Uterus (tissue), 2 donors: ENCODE data around the gene CRY2.

ENCODE experiments used
- CTCF ChIP-seq, 4 experiments: fragments of 200-600 bp in 2 of 4; fragments of 450-650 bp in 2 of 4; sonication (generic) in 2 of 4; IDR thresholded peaks; one replicate each; pipeline ENCODE4 v1.5.1; 2016 to 2019; ENCODE audit warnings: antibody characterized with exemption in 4 of 4, mild to moderate bottlenecking in 2 of 4, moderate library complexity in 1 of 4
- POLR2A ChIP-seq, 2 donors: fragments of 450-650 bp; IDR thresholded peaks; one replicate each; pipeline ENCODE4 v1.6.1; 2016; ENCODE audit warnings: antibody characterized with exemption in 2 of 2, mild to moderate bottlenecking in 1 of 2, moderate library complexity in 1 of 2

GRCh38 chr11:45805305-45806071 is 41.8 kb upstream of the CRY2 start:
- TF ChIP-seq CTCF (IDR thresholded peaks at IDR 0.05) (no peak), POLR2A (IDR thresholded peaks at IDR 0.05) (no peak)
